ENCODE measurements around the gene DR1. TPM values are rescaled to one million over a fixed set of nuclear protein-coding genes. Genes with fewer than 3 reads are reported as not detected.

Gene DR1
- total RNA-seq, 1 experiment from 2014 or later = 77.2 TPM

- ChIA-PET CTCF (no interaction called here), POLR2A (ENCODE audit: low non-redundant PET) (no interaction called here)
- H3K27me3 ChIP-seq (replicated peaks; ENCODE audit: insufficient read depth, low read depth, low read length, poor library complexity) = no peaks in the 10 kb centered on the region
- peak overlapping the region; percentile 2 for H3K4me3 ChIP-seq (ENCODE audit: low read depth, low read length, poor library complexity, severe bottlenecking)
- DNase-seq (ENCODE audit: low spot score) = peak; percentile 39
- intact Hi-C loops (cut with micrococcal nuclease; ENCODE audit: unreplicated experiment) = no loop called here
- TF ChIP-seq CTCF (conservative IDR thresholded peaks at IDR 0.05; ENCODE audit: low read depth, low read length) (no peak), EZH2 (IDR thresholded peaks at IDR 0.05; ENCODE audit: borderline replicate concordance, low read depth, low read length, poor library complexity, severe bottlenecking) (no peak)
- no peaks in the 10 kb centered on the region for H3K9me3 ChIP-seq (ENCODE audit: low read depth, low read length, poor library complexity, severe bottlenecking)
- no TSS peak for BruUV-seq (replicated peaks)
- peaks cover 56% of the 10 kb centered on the region for H3K4me1 ChIP-seq (ENCODE audit: insufficient read depth, low read length, poor library complexity, severe bottlenecking)
- peaks cover 49% of the 10 kb centered on the region for H3K36me3 ChIP-seq (ENCODE audit: insufficient read depth, low read length, poor library complexity, severe bottlenecking)
- peak overlapping the region; percentile 76 for H3K27ac ChIP-seq (ENCODE audit: low read depth, low read length, poor library complexity, severe bottlenecking)
Observed at GRCh38 chr1:93353286-93353685, 7.6 kb downstream of the DR1 start.

- ChIA-PET POLR2A (ENCODE audit: low non-redundant PET) (no interaction called here), CTCF (no interaction called here)
- no TSS peak for BruUV-seq (replicated peaks)
- H3K9me3 ChIP-seq (ENCODE audit: low read depth, low read length, poor library complexity, severe bottlenecking) = no peaks in the 10 kb centered on the region
- intact Hi-C loops (cut with micrococcal nuclease; ENCODE audit: unreplicated experiment) = no loop called here
- peaks cover 60% of the 10 kb centered on the region for H3K36me3 ChIP-seq (ENCODE audit: insufficient read depth, low read length, poor library complexity, severe bottlenecking)
- no peak for DNase-seq (ENCODE audit: low spot score)
- no peak overlapping the region for H3K4me3 ChIP-seq (ENCODE audit: low read depth, low read length, poor library complexity, severe bottlenecking)
- H3K27me3 ChIP-seq (replicated peaks; ENCODE audit: insufficient read depth, low read depth, low read length, poor library complexity) = no peaks in the 10 kb centered on the region
- no peak overlapping the region for H3K27ac ChIP-seq (ENCODE audit: low read depth, low read length, poor library complexity, severe bottlenecking)
- H3K4me1 ChIP-seq (ENCODE audit: insufficient read depth, low read length, poor library complexity, severe bottlenecking) = peaks cover 48% of the 10 kb centered on the region
- TF ChIP-seq EZH2 (IDR thresholded peaks at IDR 0.05; ENCODE audit: borderline replicate concordance, low read depth, low read length, poor library complexity, severe bottlenecking) (no peak), CTCF (conservative IDR thresholded peaks at IDR 0.05; ENCODE audit: low read depth, low read length) (no peak)
Observed at GRCh38 chr1:93354749-93355148, 9.0 kb downstream of the DR1 start.

GRCh38 chr1:93357242-93357641 lies 11.5 kb downstream of the DR1 start:
- TF ChIP-seq EZH2 (IDR thresholded peaks at IDR 0.05; ENCODE audit: borderline replicate concordance, low read depth, low read length, poor library complexity, severe bottlenecking) = no peak
- TF ChIP-seq CTCF (conservative IDR thresholded peaks at IDR 0.05; ENCODE audit: low read depth, low read length) = no peak
- Histone ChIP-seq H3K9me3 (ENCODE audit: low read depth, low read length, poor library complexity, severe bottlenecking) (no peaks in the 10 kb centered on the region), H3K27me3 (replicated peaks; ENCODE audit: insufficient read depth, low read depth, low read length, poor library complexity) (no peaks in the 10 kb centered on the region), H3K4me3 (ENCODE audit: low read depth, low read length, poor library complexity, severe bottlenecking) (no peak overlapping the region), H3K4me1 (ENCODE audit: insufficient read depth, low read length, poor library complexity, severe bottlenecking) (peaks cover 42% of the 10 kb centered on the region), H3K27ac (ENCODE audit: low read depth, low read length, poor library complexity, severe bottlenecking) (no peak overlapping the region), H3K36me3 (ENCODE audit: insufficient read depth, low read length, poor library complexity, severe bottlenecking) (peaks cover 73% of the 10 kb centered on the region)
- no TSS peak for BruUV-seq (replicated peaks)
- intact Hi-C loops (cut with micrococcal nuclease; ENCODE audit: unreplicated experiment) = no loop called here
- DNase-seq (ENCODE audit: low spot score) = no peak
- ChIA-PET POLR2A (ENCODE audit: low non-redundant PET) (no interaction called here), CTCF (no interaction called here)

Measured in A673 (cell line).